Measurements from ENCODE around the gene DQX1. TPM values are rescaled to one million over a fixed set of nuclear protein-coding genes. Genes with fewer than 3 reads are reported as not detected.

Gene DQX1
- total and polyA plus RNA-seq, 9 of the 15 experiments (the other 6 are each of a cell fraction or from before 2014, with no cell fraction given), result 0.04 to 0.38 (median 0.18) TPM; not detected in 1

- peaks cover 13% of the 10 kb centered on the region; the same call in 2 of the 3 replicates for H3K36me3 ChIP-seq (ENCODE audit: control insufficient read depth, insufficient read depth, low read length)
- peak; percentile 80 for ATAC-seq
- no TSS peak for BruUV-seq (replicated peaks)
- ChIA-PET CTCF (ENCODE audit: low intra/inter-chr PET ratio) (no interaction called here), POLR2A (interaction anchor here (0.6 to 2.6 kb wide), 7 partner anchors 12 to 132 kb away, joined by 3 to 9 read pairs (median 5); partner anchors contain the start of genes CCDC142 and TTC31)
- H3K9me3 ChIP-seq (replicated peaks; ENCODE audit: control insufficient read depth, insufficient read depth, low read depth, low read length), result no peaks in the 10 kb centered on the region
- in situ Hi-C loops (cut with MboI), result no loop called here
- no peaks in the 10 kb centered on the region for H4K20me1 ChIP-seq (replicated peaks; ENCODE audit: control insufficient read depth, insufficient read depth, low read length)
- peak within 1 kb of the TSS; percentile 94 for H3K4me2 ChIP-seq (ENCODE audit: insufficient read depth, low read length)
- H2AFZ ChIP-seq (ENCODE audit: low read depth, low read length), result peak within 1 kb of the TSS; percentile 99
- peaks cover 46% of the 10 kb centered on the region for H3K79me2 ChIP-seq (ENCODE audit: control insufficient read depth, insufficient read depth, low read length)
- peak; percentile 92 for FAIRE-seq
- DNase-seq (ENCODE audit: extremely low read depth in 1 of 4, low spot score in 3 of 4), result peak; percentile 95 to 99 (median 96)
- peak within 1 kb of the TSS; percentile 97 for H3K27ac ChIP-seq (ENCODE audit: extremely low read depth, low read depth, low read length)
- H3K27me3 ChIP-seq (ENCODE audit: control insufficient read depth in 2 of 2, insufficient read depth in 2 of 2, low read length in 2 of 2), result no peaks in the 10 kb centered on the region
- intact Hi-C loops (cut with micrococcal nuclease), result loop anchor here (1.0 kb wide), 2 partner anchors 22 to 80 kb away; partner anchors contain the start of genes AUP1 and HTRA2
- 0% methylated on average over 51 of the region's 56 CpGs for WGBS (ENCODE audit: insufficient coverage, low coverage, missing lambda C conversion rate)
- no peaks in the 10 kb centered on the region for H3K9me1 ChIP-seq (ENCODE audit: control insufficient read depth, insufficient read depth, low read length)
- peak within 1 kb of the TSS; percentile 78 for H3K4me3 ChIP-seq
- peaks cover 36 to 55% of the 10 kb centered on the region in 2 experiments; a peak in 4 of 5 replicates for H3K4me1 ChIP-seq (replicated peaks in 1 of 2; ENCODE audit: control insufficient read depth in 2 of 2, insufficient read depth in 2 of 2, low read length in 2 of 2)
- H3K9ac ChIP-seq (ENCODE audit: insufficient read depth in 1 of 2, low read depth in 2 of 2, low read length in 2 of 2), result peak within 1 kb of the TSS; percentile 95 to 96
- TF ChIP-seq OTX1 (CRISPR knock-in tag; IDR thresholded peaks at IDR 0.05) (peak; percentile 65; the same call in 1 of the 2 replicates), L3MBTL2 (IDR thresholded peaks at IDR 0.05) (no peak; the same call in none of the 2 replicates), FOXA1 (IDR thresholded peaks at IDR 0.05; ENCODE audit: borderline replicate concordance) (no peak), ZKSCAN3 (CRISPR knock-in tag; IDR thresholded peaks at IDR 0.05) (no peak), ARID1B (IDR thresholded peaks at IDR 0.05) (peak; percentile 15; the same call in 1 of the 2 replicates), DNMT1 (IDR thresholded peaks at IDR 0.05) (no peak), MEF2D (tag; conservative IDR thresholded peaks at IDR 0.05; ENCODE audit: low read depth) (no peak), TAF15 (IDR thresholded peaks at IDR 0.05; ENCODE audit: low read depth, low read length) (no peak), CREB3 (tag; conservative IDR thresholded peaks at IDR 0.05; ENCODE audit: low read depth) (no peak), HEY1 (CRISPR knock-in tag; IDR thresholded peaks at IDR 0.05; ENCODE audit: borderline replicate concordance) (no peak), TGIF2 (CRISPR knock-in tag; IDR thresholded peaks at IDR 0.05) (no peak), ARID2 (IDR thresholded peaks at IDR 0.05) (no peak), MYNN (IDR thresholded peaks at IDR 0.05) (no peak), MYNN (CRISPR knock-in tag; IDR thresholded peaks at IDR 0.05) (no peak), ZNF324 (CRISPR knock-in tag; IDR thresholded peaks at IDR 0.05) (no peak), ZFP30 (CRISPR knock-in tag; IDR thresholded peaks at IDR 0.05; ENCODE audit: borderline replicate concordance) (no peak), ZBTB5 (IDR thresholded peaks at IDR 0.05) (no peak), CHD1 (IDR thresholded peaks at IDR 0.05; ENCODE audit: low read length) (no peak), SP2 (IDR thresholded peaks at IDR 0.05; ENCODE audit: extremely low read depth, low read depth, low read length, poor library complexity, severe bottlenecking) (peak; percentile 59), NFE2L1 (tag; IDR thresholded peaks at IDR 0.05; ENCODE audit: borderline replicate concordance, low read depth) (no peak), FOXA3 (CRISPR knock-in tag; conservative IDR thresholded peaks at IDR 0.05 in 1 of 2, IDR thresholded peaks at IDR 0.05 in 1 of 2) (no peak)
Observed at GRCh38 chr2:74507145-74507925, 18.7 kb downstream of the DQX1 start, which contains the start of gene PCGF1. Gene PCGF1, minus strand, starts transcription at chr2:74507695. Its CDS starts 27 bp downstream, at chr2:74507668.

Measured in K562 (cell line).